Mesothelial cell of epicardium (in vitro differentiated cells): ENCODE results near the gene JMJD1C. TPM values are rescaled to one million over a fixed set of nuclear protein-coding genes. Genes with fewer than 3 reads are reported as not detected.
A peak's percentile ranks its signal among the peaks of the same experiment; 100 is the strongest.

Source experiments
- DNase-seq, 2 experiments: peaks; one replicate each; pipeline ENCODE4 v3.0.0; 2021; ENCODE audit warnings: low spot score in 2 of 2; ENCODE audit not compliant: unreplicated experiment in 2 of 2
- H3K27ac Mint-ChIP-seq: 2 replicates; pipeline ENCODE4 v1.8.0; 2021; ENCODE audit warnings: mixed read lengths
- H3K27me3 Mint-ChIP-seq: 2 replicates; pipeline ENCODE4 v1.8.0; 2021; ENCODE audit warnings: low read depth, mixed read lengths
- H3K36me3 Mint-ChIP-seq: 2 replicates; pipeline ENCODE4 v1.8.0; 2021; ENCODE audit warnings: mixed read lengths
- H3K4me1 Mint-ChIP-seq: 2 replicates; pipeline ENCODE4 v1.8.0; 2021; ENCODE audit warnings: mixed read lengths
- H3K4me3 Mint-ChIP-seq: 2 replicates; pipeline ENCODE4 v1.8.0; 2021; ENCODE audit warnings: mild to moderate bottlenecking, moderate library complexity, mixed read lengths
- H3K9me3 Mint-ChIP-seq: 2 replicates; pipeline ENCODE4 v1.8.0; 2021; ENCODE audit warnings: mixed read lengths
- total RNA-seq: library from RNA; stranded (reverse); gene quantifications from 3 replicates; pipeline ENCODE4 v1.2.1, GENCODE V29; 2021
- TF ChIP-seq, protein P1 (sequence below): fragments of 200-600 bp; sonication (generic); IDR thresholded peaks from one replicate; pipeline ENCODE4 v1.5.0; 2021; ENCODE audit warnings: antibody characterized with exemption; ENCODE audit not compliant: unreplicated experiment

Gene JMJD1C, protein sequence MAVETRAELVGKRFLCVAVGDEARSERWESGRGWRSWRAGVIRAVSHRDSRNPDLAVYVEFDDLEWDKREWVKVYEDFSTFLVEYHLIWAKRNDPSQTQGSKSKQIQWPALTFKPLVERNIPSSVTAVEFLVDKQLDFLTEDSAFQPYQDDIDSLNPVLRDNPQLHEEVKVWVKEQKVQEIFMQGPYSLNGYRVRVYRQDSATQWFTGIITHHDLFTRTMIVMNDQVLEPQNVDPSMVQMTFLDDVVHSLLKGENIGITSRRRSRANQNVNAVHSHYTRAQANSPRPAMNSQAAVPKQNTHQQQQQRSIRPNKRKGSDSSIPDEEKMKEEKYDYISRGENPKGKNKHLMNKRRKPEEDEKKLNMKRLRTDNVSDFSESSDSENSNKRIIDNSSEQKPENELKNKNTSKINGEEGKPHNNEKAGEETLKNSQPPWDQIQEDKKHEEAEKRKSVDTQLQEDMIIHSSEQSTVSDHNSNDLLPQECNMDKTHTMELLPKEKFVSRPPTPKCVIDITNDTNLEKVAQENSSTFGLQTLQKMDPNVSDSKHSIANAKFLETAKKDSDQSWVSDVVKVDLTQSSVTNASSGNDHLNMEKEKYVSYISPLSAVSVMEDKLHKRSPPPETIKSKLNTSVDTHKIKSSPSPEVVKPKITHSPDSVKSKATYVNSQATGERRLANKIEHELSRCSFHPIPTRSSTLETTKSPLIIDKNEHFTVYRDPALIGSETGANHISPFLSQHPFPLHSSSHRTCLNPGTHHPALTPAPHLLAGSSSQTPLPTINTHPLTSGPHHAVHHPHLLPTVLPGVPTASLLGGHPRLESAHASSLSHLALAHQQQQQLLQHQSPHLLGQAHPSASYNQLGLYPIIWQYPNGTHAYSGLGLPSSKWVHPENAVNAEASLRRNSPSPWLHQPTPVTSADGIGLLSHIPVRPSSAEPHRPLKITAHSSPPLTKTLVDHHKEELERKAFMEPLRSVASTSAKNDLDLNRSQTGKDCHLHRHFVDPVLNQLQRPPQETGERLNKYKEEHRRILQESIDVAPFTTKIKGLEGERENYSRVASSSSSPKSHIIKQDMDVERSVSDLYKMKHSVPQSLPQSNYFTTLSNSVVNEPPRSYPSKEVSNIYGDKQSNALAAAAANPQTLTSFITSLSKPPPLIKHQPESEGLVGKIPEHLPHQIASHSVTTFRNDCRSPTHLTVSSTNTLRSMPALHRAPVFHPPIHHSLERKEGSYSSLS (N-terminal part only)
- 109 to 117 TPM (median 112 TPM) in 3 replicates for total RNA-seq

DNA sequence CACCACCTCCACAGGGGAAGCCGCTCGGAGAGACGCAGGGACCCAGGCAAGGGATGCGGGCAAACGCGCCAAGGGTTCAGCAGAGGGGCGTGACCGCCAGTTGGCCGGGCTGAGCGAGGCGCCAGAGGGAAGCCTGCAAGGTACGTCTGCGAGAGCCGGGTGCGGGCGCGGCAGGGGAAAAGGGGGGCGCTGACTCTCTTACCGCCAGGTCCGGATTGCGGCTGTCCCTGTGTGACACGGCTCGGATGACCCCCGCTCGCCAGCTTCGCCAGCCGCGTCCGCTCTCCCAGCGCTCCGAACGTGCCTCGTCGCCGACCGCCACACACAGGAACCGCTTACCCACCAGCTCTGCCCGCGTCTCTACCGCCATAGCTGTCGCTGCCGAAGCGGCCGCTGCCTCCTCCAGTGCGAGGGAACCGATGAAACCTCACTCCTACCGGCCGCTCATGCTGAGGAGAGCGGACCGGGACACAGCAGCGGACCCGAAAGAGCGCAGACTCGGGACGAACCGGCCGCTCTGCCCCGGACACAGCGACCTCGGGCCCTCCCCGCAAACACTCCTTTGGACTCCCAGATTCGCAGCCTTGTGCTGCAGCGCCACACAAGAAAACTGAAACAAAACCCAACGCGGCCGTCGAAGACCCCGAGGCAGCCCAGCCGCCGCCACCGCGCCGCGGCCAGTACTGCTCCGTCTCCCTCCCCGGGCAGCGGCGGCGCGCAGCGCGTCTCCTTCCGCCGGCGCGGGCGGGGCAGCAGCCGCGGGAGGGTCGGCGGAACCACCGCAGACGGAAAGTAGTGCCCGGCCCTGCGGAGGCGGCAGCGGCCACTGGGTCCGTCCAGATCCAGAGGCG is at the start of gene JMJD1C:
Gene JMJD1C, minus strand, starts transcription at position 685 of the 851 bp plus-strand sequence. Its CDS starts 315 bp downstream, at position 370.
- no peaks in the 10 kb centered on the region for H3K36me3 Mint-ChIP-seq
- peak within 1 kb of the TSS; percentile 99 for H3K27ac Mint-ChIP-seq
- peak; percentile 69 to 80 for DNase-seq
- H3K4me1 Mint-ChIP-seq: peaks cover 43% of the 10 kb centered on the region
- H3K4me3 Mint-ChIP-seq: peak within 1 kb of the TSS; percentile 97
- TF ChIP-seq, protein P1, sequence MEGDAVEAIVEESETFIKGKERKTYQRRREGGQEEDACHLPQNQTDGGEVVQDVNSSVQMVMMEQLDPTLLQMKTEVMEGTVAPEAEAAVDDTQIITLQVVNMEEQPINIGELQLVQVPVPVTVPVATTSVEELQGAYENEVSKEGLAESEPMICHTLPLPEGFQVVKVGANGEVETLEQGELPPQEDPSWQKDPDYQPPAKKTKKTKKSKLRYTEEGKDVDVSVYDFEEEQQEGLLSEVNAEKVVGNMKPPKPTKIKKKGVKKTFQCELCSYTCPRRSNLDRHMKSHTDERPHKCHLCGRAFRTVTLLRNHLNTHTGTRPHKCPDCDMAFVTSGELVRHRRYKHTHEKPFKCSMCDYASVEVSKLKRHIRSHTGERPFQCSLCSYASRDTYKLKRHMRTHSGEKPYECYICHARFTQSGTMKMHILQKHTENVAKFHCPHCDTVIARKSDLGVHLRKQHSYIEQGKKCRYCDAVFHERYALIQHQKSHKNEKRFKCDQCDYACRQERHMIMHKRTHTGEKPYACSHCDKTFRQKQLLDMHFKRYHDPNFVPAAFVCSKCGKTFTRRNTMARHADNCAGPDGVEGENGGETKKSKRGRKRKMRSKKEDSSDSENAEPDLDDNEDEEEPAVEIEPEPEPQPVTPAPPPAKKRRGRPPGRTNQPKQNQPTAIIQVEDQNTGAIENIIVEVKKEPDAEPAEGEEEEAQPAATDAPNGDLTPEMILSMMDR: no peak
- no peaks in the 10 kb centered on the region for H3K27me3 Mint-ChIP-seq
- H3K9me3 Mint-ChIP-seq: peaks cover 5% of the 10 kb centered on the region

DNA sequence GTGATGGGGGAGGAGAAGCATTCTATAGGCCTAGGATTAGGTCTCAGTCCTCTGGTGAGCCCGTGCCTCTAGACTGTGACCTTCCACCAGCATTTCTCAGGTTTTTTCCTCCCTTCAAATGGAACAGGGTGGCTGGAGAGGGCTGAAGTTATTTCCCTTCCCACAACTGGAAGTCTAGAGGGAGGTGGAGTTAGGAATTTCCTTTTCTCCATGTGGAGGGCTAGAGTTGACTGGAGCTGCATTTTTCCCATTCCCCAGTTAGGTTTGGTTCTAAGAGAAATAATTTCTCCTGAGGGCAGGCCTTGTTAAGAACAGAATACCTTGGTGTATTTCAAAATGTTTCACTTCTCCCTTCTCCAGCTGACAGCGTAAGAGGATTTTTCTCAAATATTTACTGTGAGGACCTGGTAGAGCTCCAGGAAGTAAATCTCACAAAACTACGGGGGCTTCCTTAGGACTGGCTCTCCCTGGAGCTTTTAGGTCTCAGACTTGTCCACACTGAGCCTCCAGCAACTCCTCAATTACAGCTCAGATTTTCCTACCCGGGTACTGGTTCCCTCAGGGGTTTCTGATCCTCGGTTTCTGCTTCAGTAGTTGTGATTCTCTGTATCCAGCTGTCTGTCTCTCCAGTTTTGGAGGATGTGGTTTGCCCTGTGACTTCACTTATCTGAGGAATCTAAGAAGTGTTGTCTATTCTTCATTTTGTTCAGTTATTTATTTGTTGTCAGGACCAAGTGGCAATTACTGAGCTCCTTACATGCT is 49.4 kb upstream of the JMJD1C start:
- TF ChIP-seq, protein P1: no peak
- Mint-ChIP-seq H3K4me3 (no peak overlapping the region), H3K4me1 (peaks cover 41% of the 10 kb centered on the region), H3K27ac (peak overlapping the region; percentile 90), H3K27me3 (no peaks in the 10 kb centered on the region), H3K9me3 (peaks cover 36% of the 10 kb centered on the region), H3K36me3 (peaks cover 41% of the 10 kb centered on the region)
- no peak for DNase-seq

GRCh38 chr10:63506554-63506953 is 40.8 kb upstream of the JMJD1C start:
- H3K36me3 Mint-ChIP-seq: peaks cover 25% of the 10 kb centered on the region
- no peak overlapping the region for H3K4me3 Mint-ChIP-seq
- DNase-seq: no peak
- peaks cover 24% of the 10 kb centered on the region for H3K9me3 Mint-ChIP-seq
- peak overlapping the region; percentile 60 for H3K27ac Mint-ChIP-seq
- H3K4me1 Mint-ChIP-seq: peaks cover 25% of the 10 kb centered on the region
- TF ChIP-seq, protein P1: no peak
- H3K27me3 Mint-ChIP-seq: no peaks in the 10 kb centered on the region

GRCh38 chr10:63505562-63505961 is 39.8 kb upstream of the JMJD1C start:
- Mint-ChIP-seq H3K9me3 (peaks cover 17% of the 10 kb centered on the region), H3K36me3 (peaks cover 20% of the 10 kb centered on the region), H3K27me3 (no peaks in the 10 kb centered on the region), H3K27ac (peak overlapping the region; percentile 85), H3K4me1 (peaks cover 25% of the 10 kb centered on the region), H3K4me3 (no peak overlapping the region)
- DNase-seq: no peak
- TF ChIP-seq, protein P1: no peak
